Activated naive CD4-positive, alpha-beta T cell (primary cell): ENCODE data around the gene SOCS2.
"Not testable (repeated sequence)": the region's sequence is repeated elsewhere in the genome, so short reads cannot be mapped to it uniquely, and the experiment has no call there.

ENCODE experiments used
- DNase-seq, 4 experiments: peaks; one replicate each; lab custom pipeline; 2025; lab: John Stamatoyannopoulos, UW

Gene SOCS2, protein sequence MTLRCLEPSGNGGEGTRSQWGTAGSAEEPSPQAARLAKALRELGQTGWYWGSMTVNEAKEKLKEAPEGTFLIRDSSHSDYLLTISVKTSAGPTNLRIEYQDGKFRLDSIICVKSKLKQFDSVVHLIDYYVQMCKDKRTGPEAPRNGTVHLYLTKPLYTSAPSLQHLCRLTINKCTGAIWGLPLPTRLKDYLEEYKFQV

DNA sequence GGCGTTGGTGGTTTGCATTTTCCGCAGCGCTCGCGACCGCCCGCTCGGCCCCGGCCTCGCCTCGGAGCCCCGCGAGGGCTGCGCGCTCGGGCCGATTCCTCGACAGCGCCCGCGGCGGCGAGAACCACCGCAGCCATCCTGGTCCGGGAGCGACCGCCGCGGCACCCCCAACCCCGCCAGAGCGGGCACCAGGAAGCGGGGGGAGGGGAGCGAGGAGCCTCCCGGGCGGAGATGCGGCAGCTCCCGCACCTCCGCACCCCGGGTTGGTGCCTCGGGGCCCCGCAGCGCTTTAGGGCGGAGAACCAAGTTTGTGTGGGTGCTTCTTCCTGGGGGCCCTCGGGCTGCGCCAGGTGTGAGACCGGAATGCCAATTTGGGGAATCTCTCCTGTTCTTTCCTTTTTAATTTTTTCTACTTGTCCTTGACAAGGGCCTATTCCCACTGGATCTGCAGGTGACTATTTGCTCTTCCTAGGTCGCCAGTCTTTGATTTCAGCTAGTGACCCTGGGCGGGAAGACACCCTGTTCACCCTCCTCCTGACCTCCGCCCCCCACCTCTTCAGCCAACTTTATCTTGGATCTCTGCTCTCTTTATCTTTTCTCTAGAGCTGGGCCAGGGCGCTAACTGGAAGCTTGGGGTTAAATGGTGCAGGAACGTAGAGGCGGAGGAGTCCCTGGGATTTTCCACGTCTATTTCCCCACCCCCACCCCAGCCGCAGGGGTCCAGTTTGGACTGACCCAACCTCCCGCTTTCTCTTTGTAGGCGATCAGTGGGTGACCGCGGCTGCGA lies at the start of gene SOCS2:
Gene SOCS2 (plus strand): TSS at position 751 of the 787 bp plus-strand sequence. CDS start 223 bp downstream, outside the sequence.
- no peak for DNase-seq

DNA sequence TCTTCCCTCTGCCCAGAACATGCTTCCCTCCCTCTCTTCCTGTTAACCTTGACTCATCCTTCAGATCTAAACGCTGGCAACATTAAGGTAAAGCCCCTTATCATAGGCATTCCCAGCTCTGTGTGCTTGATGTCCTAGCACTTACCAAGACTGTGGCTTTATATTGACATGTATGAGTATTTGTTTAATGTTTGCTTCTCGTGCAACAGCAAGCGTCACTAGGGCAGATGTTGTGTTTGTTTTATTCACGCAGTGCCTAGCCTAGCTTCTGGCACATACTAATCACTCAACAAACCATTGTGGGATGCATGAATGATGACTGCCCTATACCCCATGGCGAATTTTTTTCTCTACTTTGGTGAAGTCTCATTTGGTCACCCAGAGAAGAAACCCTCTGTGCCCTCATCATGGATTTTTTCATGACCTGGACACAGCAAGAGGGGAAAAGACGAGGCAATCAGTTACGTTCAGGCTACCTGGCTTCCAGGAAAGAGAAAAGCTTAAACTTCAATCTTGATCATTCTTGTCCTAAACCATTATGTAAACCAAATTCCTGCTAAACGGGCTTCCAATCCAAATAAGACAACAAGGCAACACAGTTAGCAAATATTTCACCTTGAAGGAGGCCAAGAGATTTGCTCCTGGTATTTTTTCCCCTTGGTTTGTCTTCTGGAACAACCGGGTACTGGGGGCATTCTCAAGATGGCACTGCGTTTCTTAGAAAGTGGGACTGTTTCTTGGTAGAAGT lies 47.9 kb upstream of the SOCS2 start:
- DNase-seq, result no peak

DNA sequence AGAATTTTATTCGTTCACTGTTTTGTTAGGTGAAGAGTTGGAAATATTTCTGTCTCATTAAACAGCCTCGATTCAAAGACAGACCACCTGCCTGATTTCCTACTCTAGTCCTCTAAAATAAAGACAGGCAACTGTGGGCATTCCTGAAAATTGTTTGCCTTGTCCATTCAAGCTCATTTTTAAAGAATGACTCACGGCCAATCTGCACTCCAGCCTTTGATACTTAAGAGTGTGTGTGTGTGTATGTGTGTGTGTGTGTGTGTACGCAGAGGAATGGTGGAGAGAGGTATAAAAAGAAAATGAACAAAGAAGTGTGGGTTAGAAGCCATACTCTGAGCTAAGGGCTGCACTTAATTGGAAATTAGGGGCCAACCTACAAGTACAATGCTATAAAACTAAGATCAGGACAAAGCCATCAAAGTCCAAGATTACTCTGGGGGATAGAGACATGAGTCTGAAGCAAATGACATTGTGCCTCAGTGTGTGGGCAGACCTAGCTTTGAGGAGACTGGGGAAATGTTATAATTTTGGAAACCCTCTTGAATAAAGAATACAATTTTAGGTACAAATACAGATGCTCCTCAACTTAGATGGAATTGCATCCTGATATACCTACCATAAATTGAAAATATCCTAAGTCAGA lies 45.6 kb upstream of the SOCS2 start:
- no peak for DNase-seq

DNA sequence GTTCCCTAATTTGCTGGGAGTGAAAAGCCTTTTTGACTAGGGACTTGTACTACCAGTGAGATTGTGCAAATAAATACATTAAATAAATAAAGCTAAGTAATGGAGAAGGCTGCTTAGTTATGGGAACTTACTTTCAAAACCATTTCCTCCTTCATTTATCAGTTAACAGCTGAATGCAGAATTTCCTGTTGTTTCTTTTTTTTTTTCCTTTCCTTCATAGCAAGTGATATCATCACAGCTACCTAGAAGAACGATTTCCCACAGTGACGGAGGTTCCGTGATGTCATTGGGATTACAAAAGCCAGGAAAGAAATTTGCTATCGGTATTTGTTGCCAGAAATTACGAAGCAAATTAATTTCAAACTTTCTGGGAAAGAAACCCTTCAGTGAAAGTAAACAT lies 42.1 kb upstream of the SOCS2 start:
- no peak for DNase-seq

DNA sequence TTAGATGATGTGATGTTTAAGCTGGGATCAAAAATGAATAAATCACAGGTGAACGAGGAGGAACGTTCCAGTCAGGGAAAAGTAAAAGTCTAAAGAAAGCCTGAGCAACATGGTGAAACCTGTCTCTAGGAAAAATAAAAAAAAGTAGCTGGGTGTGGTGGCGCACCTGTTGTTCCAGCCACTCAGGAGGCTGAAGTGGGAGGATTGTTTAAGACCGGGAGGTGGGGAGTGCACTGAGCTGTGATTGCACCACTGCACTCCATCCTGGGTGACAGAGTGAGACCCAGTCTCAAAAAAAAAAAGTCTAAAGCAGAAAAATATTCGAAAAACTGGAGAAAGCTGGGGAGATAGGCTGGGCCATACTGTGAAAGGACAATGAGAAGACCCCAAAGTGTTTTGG lies 39.2 kb upstream of the SOCS2 start:
- DNase-seq, result no peak

DNA sequence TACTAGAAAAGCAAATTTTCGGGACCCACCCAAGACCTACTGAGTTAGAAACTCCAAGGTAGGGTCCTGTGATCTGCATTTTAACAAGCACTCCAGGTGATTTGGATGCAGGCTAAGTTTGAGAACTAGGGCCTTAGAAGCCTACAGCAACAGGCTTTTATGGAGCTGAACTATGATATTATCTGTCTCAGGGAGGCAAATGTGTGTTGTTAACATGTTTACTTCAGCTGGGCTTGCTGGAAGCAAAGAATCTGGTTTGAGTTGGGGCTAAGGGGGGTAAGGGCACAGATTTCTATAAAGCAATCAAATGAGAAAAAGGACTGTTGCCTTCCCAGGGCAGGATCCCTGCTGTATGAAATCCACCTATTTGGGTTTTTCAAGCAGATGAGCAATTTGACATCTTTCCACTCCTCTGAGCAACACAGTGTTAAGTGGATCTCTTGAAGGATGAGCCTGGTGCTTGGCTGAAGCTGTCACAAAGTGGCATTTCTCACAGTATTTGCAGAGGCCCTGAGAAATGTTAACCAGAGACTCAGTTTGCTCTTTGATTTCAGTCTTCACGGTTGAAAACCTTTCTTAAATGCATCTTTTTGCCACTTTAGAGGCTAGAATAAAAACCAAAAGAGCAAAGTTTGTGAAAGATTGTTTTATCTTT lies 36.2 kb upstream of the SOCS2 start:
- DNase-seq, result no peak

DNA sequence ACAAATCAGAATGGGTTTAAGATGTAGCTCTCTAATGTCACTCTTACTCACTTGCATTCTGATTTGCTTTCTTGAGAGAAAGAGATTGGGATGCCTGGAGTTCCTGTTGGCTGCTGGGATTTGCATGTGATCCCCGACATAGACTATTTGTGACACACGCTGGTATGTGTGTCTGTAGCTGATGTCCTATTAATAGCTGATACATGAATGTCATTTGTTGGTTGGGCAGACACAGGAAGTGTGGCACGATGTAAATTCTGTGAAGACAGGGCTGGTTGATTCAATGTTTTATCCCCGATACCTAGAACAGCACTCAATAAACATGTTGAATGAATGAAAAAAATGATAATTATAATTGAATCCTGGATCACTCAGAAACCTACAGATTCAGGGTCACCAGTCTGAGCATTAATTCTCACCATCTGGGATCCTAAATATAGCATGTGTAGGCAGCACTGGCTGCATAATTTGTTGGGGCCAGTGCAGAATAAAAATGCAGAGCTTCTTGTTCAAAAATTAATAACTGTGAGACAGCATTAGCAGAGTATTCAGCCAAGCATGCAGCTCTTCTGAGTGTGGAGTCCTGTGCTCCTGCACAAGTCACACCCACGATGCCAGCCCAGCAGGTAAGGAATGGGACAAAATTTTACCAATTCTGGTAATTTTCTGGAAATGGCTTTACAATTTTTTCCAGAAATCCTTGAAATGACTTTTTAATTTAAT lies 35.5 kb upstream of the SOCS2 start:
- DNase-seq, result no peak

DNA sequence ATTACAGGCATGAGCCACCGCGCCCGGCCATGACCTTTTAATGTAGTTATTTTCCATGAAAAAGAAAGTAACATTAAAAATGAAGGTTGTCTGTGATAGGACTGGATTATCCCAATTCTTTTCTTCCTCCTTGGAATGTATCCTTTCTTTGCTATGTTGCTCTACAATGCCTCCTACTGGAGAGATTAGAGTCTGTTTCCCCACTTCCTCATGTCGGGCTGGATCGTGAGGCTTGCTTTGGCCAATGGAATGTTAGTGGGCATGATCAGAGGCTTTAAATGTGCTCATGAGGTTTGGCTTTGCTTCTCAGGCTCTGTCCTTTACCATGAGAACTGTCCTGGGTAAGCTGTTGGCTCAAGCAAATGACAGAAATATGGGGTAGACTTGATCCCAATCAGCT lies 34.7 kb upstream of the SOCS2 start:
- no peak for DNase-seq

DNA sequence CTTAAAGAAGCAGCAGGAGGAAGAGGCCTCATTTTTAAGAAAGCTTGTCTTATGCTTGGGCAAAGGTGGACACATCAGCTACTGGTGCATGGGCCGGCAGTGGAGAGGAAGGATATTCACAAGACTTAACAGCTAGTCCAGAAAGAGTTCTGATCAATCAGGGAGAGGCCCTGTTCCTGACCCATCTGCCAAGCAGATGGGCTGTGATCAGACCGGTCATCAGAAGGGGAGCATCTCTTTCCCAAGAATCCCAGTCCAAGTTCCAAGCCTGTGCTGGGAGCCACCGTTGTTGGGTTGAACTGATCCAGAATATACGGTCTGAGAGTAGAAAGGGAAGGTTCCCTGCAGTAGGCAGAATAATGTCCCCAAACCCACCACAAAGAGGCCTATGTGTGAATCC lies 32.7 kb upstream of the SOCS2 start:
- DNase-seq, result no peak

DNA sequence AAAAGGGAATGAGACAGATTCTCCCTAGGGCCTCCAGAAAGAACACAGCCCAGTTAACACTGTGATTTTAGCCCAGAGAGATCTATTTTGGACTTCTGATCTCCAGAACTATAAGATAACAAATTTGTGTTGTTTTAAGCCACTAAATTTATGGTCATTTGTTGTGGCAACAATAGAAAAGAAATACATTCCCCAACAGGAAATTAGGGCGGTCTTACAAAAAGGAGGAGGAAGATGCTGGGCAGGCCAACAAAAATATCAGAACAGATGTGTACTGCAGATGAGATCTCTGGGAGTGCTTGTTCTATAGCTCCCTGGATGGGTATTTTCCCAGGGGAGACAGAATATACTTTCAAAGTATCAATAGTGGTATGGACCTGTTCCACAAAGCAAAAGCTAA lies 32.0 kb upstream of the SOCS2 start:
- no peak for DNase-seq

DNA sequence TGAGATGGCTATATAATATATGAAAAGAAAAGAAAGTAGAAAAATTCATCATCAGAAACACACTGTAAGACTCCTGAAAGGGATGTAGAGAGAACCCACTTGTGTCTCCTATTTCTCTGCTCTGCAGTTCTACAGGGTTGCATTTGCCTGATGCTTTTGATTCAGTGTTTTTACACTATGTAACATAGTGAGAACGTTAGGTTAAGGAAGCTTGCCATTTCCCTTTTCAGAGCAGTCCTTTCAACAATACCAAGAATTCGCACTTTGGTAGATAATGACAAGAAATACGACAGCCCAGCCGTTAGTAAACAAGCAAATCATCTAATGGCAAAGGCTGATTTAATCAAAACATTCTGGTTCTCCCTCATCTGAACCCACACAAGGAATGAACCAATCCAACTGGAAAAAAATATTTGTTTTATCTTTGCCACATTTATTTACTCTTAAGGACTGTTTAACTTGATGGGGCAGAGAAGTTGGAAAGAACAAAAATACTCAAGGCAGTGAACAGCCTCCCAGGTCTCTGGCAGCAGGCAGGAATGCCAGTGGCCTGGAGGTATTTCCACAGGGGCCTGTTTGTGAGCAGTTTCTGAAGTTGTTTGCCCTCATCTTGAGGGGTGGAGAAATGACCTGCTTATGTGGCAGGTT lies 30.8 kb upstream of the SOCS2 start:
- no peak for DNase-seq

DNA sequence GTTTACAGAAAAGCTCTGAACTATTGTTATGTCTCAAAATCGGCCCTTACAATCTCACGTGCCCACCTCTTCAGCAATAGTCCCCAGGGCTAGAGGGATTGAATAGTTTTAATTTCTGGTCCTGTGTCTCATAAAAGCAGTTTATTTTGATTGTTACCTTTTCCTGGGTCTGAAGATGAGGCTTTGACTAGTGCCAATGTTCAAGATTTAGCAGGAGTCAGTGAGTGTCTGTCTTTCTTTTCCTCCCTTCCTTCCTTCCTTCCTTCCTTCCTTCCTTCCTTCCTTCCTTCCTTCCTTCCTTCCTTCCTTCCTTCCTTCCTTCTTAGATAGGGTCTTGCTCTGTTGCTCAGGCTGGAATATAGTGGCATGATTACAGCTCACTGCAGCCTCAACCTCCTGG lies 24.7 kb upstream of the SOCS2 start:
- DNase-seq, result no peak

DNA sequence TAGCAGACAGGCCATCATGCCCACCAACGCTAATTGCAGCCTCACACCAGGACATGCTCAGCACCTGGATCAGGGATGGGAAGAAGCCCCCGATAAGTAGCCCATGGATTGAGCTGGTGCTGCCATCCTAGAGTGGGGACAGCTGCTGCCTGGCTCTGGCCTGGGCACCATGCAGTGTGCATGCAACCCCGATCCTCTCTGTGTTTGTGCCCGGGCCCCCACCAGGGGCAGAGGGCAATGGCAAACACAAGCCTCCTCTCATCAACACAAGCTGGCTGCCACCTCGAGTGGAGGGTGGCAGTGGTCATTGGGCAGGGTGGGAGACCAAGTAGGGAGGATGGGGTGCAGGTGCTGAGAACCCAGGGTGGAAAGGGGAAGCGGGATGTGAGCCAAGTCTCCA lies 23.3 kb upstream of the SOCS2 start:
- no peak for DNase-seq

DNA sequence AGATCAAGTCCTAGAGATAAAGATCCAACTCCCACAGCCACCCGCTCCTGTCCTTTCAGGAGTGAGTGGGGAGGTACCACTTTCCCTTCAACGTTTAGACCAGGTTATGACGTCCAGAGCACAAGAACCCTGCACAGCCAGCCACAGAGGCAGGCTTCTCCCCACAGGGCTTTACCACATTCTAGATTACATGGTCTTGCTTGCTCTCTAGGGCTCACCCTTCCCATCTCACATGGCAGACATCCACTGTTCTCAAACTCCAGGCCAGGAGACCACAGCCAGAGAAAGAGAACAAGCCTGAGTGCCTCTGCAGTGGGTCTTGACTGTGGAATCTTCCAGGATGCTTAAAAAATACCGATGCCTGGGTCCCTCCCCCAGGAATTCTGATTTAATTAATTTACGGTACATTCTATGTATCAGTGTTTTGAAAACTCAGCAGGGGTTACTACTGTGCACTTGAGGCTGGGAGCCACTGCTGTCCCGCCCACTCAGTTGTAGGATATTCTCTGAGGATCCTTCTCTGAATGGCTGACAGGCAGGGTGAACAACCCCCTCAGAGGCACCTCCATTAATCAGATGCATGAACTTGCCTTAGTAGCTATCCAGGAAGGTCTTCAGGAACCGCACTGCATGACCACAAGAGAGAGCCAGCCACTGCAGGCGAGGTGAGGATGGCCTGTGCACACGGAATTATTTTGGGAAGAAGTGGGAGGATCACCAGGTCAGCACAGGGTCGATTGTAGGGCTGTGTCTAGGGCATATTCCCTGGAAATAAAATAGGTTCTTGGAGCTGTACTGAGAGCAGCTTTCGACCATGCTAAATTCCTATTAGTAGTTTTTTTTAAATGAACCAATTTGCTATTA lies 21.5 kb upstream of the SOCS2 start:
- no peak for DNase-seq

DNA sequence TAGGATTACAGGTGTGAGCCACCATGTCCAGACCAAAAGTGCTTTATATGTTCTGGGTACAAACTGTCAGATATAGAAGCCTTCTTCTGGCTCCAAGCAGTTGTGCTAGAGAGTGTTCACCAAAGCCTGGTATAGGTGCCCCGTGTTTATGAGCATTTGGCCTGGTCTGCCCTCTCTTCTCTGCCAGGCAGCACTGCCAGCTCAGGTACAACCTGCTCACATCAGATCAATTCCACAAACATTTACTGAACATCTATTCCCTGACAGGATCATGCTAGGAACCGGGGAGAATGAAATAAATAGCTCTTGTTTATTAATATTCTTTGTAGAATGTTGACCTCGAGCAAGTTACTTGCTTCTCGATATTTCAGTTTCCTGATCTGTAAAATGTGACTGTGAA lies 20.0 kb upstream of the SOCS2 start:
- DNase-seq, result no peak

DNA sequence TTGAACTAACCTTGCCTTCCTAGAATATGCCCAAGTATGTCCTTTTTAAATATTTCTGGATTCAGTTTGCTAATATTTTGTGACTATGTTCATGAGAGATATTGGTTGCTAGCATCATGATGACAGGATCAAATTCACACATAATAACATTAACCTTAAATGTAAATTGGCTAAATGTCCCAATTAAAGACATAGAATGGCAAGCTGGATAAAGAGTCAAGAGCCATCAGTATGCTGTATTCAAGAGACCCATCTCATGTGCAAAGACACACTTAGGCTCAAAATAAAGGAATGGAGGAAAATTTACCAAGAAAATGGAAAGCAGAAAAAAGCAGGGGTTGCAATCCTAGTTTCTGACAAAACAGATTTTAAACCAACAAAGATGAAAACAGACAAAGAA lies 14.6 kb upstream of the SOCS2 start:
- DNase-seq, result not testable (repeated sequence)

DNA sequence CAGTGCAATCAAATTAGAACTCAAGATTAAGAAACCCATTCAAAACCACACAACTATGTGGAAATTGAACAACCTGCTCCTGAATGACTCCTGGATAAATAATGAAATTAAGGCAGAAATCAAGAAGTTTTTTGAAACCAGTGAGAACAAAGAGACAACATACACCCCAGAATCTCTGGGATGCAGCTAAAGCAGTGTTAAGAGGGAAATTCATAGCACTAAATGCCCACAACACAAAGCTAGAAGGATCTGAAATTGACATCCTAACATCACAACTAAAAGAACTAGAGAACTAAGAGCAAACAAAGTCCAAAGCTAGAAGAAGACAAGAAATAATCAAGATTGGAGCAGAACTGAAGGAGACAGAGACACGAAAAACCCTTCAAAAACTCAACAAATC lies 13.8 kb upstream of the SOCS2 start:
- DNase-seq, result not testable (repeated sequence)

DNA sequence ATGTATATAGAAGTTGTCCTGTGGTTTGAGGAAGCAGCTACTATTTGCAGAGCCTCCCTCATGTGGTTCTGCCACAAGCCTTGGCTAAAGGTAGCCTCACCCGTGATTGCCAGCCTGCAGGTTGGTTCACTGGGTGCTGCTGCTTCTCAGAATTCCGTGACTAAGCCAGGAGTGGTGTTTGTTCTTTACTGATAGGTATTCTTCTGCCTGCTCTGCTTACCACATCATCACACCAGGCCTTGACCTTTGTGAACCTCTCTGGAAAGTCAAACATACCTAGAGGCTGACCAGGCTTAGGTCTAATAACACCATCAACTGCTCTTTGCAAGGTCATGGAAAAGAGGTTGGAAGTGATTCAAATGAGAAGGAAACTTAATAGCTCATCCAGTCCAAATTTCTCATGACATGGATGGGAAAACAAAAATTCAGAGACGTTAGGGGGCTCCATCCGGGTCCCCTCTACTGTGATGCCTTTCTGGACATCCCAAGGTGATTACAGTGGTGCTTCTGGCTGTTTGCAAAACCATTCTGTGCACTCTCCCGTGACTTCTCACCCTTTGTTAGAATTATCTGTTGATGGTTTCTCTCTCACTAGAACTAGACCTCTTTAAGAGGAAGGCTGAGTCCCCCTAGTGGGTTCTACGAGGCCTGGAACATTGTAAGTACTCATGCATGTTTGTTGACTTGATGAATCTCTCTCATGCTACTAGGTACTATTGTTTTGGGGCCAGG lies 8.5 kb upstream of the SOCS2 start:
- no peak for DNase-seq

DNA sequence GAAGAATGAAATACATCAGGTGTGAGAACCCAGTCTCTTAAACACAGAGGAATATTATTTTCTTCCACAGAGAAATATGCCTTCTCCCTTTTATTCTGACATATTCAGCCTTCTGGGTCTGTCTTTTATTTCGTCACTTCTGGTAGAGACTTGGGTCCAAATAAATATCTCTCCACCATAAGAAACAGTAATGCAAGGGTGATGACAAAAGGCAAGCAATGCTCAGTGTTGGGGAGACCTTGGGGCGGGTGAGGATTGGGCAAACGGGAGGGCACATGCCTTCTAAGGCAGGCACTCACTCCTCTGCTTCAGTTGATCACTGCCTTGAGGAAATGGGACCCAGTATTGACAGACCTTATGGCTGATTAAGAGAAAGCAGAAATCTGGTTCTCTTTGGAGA lies 6.7 kb upstream of the SOCS2 start:
- no peak for DNase-seq
